Vagina (tissue), 2 donors: Measurements from ENCODE around the gene AAGAB. TPM values are rescaled to one million over a fixed set of nuclear protein-coding genes. Genes with fewer than 3 reads are reported as not detected.

Source experiments
- DNase-seq, 2 donors: peaks; one replicate each; pipeline ENCODE4 v3.0.0-alpha.2; 2017; ENCODE audit errors: extremely low spot score in 2 of 2
- H3K27ac ChIP-seq: fragments of 200-600 bp; sonication (generic); one replicate; pipeline ENCODE4 v1.5.1; 2019
- H3K27me3 ChIP-seq: fragments of 200-600 bp; sonication (generic); one replicate; pipeline ENCODE4 v1.5.1; 2019
- H3K36me3 ChIP-seq, 2 donors: fragments of 200-600 bp; sonication (generic); one replicate each; pipeline ENCODE4 v1.5.1; 2017 to 2019
- H3K4me1 ChIP-seq: fragments of 200-600 bp; sonication (generic); one replicate; pipeline ENCODE4 v1.5.1; 2019
- H3K4me3 ChIP-seq, 2 donors: fragments of 200-600 bp; sonication (generic); 1 replicate in 1 of 2; 2 replicates in 1 of 2; pipeline ENCODE4 v1.5.1; 2016 to 2019
- H3K9me3 ChIP-seq: fragments of 200-600 bp; sonication (generic); one replicate; pipeline ENCODE4 v1.5.1; 2019
- POLR2A ChIP-seq, 2 donors: fragments of 450-650 bp; IDR thresholded peaks; one replicate each; pipeline ENCODE4 v1.6.1; 2017; ENCODE audit warnings: antibody characterized with exemption in 2 of 2, mild to moderate bottlenecking in 2 of 2, moderate library complexity in 2 of 2
- POLR2AphosphoS5 ChIP-seq, 2 donors: sonication (generic); formaldehyde crosslinking; IDR thresholded peaks; one replicate each; pipeline ENCODE4 v1.9.0; 2017; ENCODE audit warnings: antibody characterized with exemption in 2 of 2, mild to moderate bottlenecking in 2 of 2, low read depth in 1 of 2; ENCODE audit not compliant: insufficient read depth in 1 of 2
- intact Hi-C: fragments of 100-400 bp; cut with DNase I; formaldehyde crosslinking; loops from one replicate; pipeline ENCODE4 v1.15.1; 2023
- total RNA-seq: library from RNA; depleted of rRNA; stranded (reverse); fragments of >200 nt; gene quantifications from one replicate; pipeline ENCODE4 v1.2.3, GENCODE V29; 2016
- TF ChIP-seq, protein P1 (sequence below), 3 experiments: fragments of 450-650 bp in 2 of 3; fragments of 200-600 bp in 1 of 3; sonication (generic) in 1 of 3; IDR thresholded peaks; one replicate each; pipeline ENCODE4 v1.5.1; 2017 to 2019; ENCODE audit warnings: antibody characterized with exemption in 3 of 3, mild to moderate bottlenecking in 2 of 3, moderate library complexity in 2 of 3

AAGAB gene
- total RNA-seq, 1 donor from 2014 or later = 41.0 TPM

DNA sequence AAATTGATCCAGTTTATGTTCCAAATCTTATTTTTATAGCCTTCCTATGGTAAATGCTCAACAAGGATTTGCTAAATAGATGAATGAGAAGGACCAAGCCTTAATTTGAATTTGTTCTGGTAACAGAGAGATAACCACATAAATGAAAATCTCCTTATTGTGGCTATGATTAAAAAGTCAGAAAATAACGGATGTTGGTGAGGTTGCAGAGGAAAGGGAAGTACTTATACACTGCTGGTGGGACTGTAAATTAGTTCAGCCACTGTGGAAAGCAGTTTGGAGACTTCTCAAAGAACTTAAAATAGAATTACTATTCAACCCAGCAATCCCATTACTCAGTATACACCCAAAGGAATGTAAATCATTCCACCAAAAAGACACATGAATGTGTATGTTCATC is 26.2 kb downstream of the AAGAB start:
- Histone ChIP-seq H3K4me1 (no peaks in the 10 kb centered on the region), H3K9me3 (no peaks in the 10 kb centered on the region), H3K27ac (no peak overlapping the region), H3K4me3 (no peak overlapping the region), H3K36me3 (peaks cover 0 to 26% of the 10 kb centered on the region in 2 donors), H3K27me3 (no peaks in the 10 kb centered on the region)
- no peak for DNase-seq
- TF ChIP-seq POLR2AphosphoS5 (IDR thresholded peaks at IDR 0.05; ENCODE audit: insufficient read depth in 1 of 2, low read depth in 1 of 2) (no peak), POLR2A (IDR thresholded peaks at IDR 0.05) (no peak)
- TF ChIP-seq, protein P1, sequence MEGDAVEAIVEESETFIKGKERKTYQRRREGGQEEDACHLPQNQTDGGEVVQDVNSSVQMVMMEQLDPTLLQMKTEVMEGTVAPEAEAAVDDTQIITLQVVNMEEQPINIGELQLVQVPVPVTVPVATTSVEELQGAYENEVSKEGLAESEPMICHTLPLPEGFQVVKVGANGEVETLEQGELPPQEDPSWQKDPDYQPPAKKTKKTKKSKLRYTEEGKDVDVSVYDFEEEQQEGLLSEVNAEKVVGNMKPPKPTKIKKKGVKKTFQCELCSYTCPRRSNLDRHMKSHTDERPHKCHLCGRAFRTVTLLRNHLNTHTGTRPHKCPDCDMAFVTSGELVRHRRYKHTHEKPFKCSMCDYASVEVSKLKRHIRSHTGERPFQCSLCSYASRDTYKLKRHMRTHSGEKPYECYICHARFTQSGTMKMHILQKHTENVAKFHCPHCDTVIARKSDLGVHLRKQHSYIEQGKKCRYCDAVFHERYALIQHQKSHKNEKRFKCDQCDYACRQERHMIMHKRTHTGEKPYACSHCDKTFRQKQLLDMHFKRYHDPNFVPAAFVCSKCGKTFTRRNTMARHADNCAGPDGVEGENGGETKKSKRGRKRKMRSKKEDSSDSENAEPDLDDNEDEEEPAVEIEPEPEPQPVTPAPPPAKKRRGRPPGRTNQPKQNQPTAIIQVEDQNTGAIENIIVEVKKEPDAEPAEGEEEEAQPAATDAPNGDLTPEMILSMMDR (IDR thresholded peaks at IDR 0.05) = no peak
- intact Hi-C loops = no loop called here

DNA sequence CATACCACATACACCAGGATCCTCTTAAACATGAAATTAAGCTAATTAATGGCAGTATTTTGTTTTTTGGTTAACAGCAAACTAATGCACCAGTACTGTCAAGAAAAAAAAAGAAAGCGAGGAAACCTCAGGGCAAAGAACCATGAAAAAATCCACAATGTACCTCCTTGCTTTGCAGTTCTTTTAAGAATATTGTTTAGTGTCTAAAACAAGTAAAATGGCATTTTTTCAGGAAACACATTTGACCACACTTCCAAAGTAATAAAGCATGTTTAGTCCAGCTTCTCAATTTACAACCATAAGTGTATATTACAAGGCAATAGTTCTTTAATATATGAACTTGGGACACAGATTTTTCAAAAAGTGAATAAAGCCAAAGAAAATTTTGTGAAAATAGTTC is 26.6 kb downstream of the AAGAB start:
- Histone ChIP-seq H3K27me3 (no peaks in the 10 kb centered on the region), H3K9me3 (no peaks in the 10 kb centered on the region), H3K4me1 (no peaks in the 10 kb centered on the region), H3K4me3 (no peak overlapping the region), H3K36me3 (peaks cover 0 to 26% of the 10 kb centered on the region in 2 donors), H3K27ac (no peak overlapping the region)
- no peak for DNase-seq
- intact Hi-C loops = no loop called here
- TF ChIP-seq POLR2AphosphoS5 (IDR thresholded peaks at IDR 0.05; ENCODE audit: insufficient read depth in 1 of 2, low read depth in 1 of 2) = no peak
- TF ChIP-seq POLR2A (IDR thresholded peaks at IDR 0.05) = no peak
- TF ChIP-seq, protein P1 (IDR thresholded peaks at IDR 0.05) = no peak

DNA sequence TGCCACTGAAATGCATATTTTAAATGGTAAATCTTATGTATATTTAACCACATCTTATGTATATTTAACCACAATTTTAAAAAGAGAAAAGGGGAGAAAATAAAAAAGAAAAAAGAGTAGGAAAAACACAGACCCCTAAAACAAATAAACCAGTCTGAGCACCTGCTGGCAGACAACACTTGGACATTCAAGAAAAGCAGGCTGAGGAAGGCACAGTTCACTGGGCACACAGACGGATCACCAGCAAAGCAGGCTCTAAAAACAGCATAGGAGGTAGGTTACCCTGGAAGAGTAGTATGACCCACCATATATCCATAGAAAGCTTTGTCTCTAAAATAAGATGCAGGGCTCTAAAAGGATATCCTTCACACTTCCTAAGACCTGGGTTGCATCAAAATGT is 27.0 kb downstream of the AAGAB start:
- intact Hi-C loops = no loop called here
- Histone ChIP-seq H3K27me3 (no peaks in the 10 kb centered on the region), H3K9me3 (no peaks in the 10 kb centered on the region), H3K4me3 (no peak overlapping the region), H3K27ac (no peak overlapping the region), H3K36me3 (peaks cover 0 to 26% of the 10 kb centered on the region in 2 donors), H3K4me1 (no peaks in the 10 kb centered on the region)
- no peak for DNase-seq
- TF ChIP-seq POLR2A (IDR thresholded peaks at IDR 0.05) = no peak
- TF ChIP-seq, protein P1 (IDR thresholded peaks at IDR 0.05) = no peak

DNA sequence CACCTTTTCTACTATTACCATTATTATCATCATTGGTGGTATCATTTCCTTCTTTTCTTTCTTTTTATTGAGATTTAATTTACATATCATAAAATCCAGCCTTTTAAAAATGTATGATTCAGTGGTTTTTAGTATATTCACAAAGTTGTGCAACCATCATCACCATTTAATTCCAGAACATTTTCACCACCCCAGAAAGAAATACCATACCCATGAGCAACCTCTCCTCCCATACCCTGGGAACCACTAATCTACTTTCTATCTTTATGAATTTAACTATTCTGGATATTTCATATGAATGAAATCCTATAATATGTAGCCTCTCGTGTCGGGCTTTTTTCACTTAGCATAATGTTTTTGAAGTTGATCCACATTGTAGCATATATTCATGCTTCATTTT is 29.1 kb downstream of the AAGAB start:
- DNase-seq = no peak
- no peaks in the 10 kb centered on the region for H3K9me3 ChIP-seq
- intact Hi-C loops = no loop called here
- no peak overlapping the region for H3K4me3 ChIP-seq
- H3K4me1 ChIP-seq = peaks cover 4% of the 10 kb centered on the region
- H3K36me3 ChIP-seq = peaks cover 0 to 12% of the 10 kb centered on the region in 2 donors
- no peaks in the 10 kb centered on the region for H3K27me3 ChIP-seq
- TF ChIP-seq POLR2AphosphoS5 (IDR thresholded peaks at IDR 0.05; ENCODE audit: insufficient read depth in 1 of 2, low read depth in 1 of 2) = no peak
- TF ChIP-seq, protein P1 (IDR thresholded peaks at IDR 0.05) = no peak
- no peak for TF ChIP-seq POLR2A (IDR thresholded peaks at IDR 0.05)
- H3K27ac ChIP-seq = no peak overlapping the region

DNA sequence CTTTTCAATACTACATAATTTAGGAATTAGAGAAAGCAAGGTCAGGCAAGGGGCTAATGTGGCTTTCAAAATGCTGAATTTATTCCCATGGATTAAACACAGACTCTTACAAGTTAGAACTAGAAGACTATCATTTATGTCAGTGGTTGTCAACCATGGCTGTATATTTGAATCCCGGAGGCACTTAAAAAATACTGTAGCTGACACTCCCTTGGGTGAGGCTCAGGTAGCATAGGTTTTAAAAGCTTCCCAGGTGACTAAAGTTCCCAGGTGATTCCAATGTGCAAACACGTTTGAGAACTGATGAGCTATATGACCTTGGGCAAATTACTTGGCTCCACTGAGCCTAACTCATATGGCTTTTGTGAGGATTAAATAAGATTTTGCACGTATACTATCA is 29.6 kb downstream of the AAGAB start:
- intact Hi-C loops = loop anchor here (5.0 kb wide), 1 partner anchor 993 kb away; no protein-coding TSS in a partner anchor
- Histone ChIP-seq H3K36me3 (peaks cover 0 to 8% of the 10 kb centered on the region in 2 donors), H3K27me3 (no peaks in the 10 kb centered on the region), H3K9me3 (no peaks in the 10 kb centered on the region), H3K4me1 (peaks cover 4% of the 10 kb centered on the region), H3K27ac (no peak overlapping the region), H3K4me3 (no peak overlapping the region)
- peak in 1 of 2 donors; percentile 68 for TF ChIP-seq POLR2AphosphoS5 (IDR thresholded peaks at IDR 0.05; ENCODE audit: insufficient read depth in 1 of 2, low read depth in 1 of 2)
- TF ChIP-seq, protein P1 (IDR thresholded peaks at IDR 0.05) = no peak
- no peak for DNase-seq
